CD14-positive monocyte (primary cell): ENCODE data around the gene SIGLEC7. TPM values are rescaled to one million over a fixed set of nuclear protein-coding genes. Genes with fewer than 3 reads are reported as not detected.

Experiments
- DNase-seq, 3 donors: peaks; one replicate each; pipeline ENCODE4 v3.0.0-alpha.2; 2011 to 2022
- H2AFZ ChIP-seq: 2 replicates; pipeline ENCODE4 v1.6.0; 2012; ENCODE audit warnings: mild to moderate bottlenecking, low read depth, low read length, inconsistent platforms; ENCODE audit not compliant: insufficient read depth, poor library complexity, severe bottlenecking
- H3K27ac ChIP-seq, 2 donors: 1 replicate in 1 of 2; 2 replicates in 1 of 2; pipeline ENCODE4 v1.5.1; 2012 to 2013; ENCODE audit warnings: low read length in 2 of 2, control low read depth in 1 of 2, inconsistent platforms in 1 of 2, low read depth in 1 of 2, mild to moderate bottlenecking in 1 of 2
- H3K27me3 ChIP-seq, 2 donors: one replicate each; pipeline versions ENCODE4 v1.6.0 to v1.6.1; 2011 to 2013; ENCODE audit warnings: low read length in 2 of 2; ENCODE audit not compliant: control insufficient read depth in 2 of 2, insufficient read depth in 2 of 2
- H3K36me3 ChIP-seq, 2 donors: replicated peaks in 1 of 2; 1 replicate in 1 of 2; 2 replicates in 1 of 2; pipeline versions ENCODE4 v1.5.1 to v1.6.1; 2012 to 2013; ENCODE audit warnings: low read length in 2 of 2, control low read depth in 1 of 2, inconsistent platforms in 1 of 2, mild to moderate bottlenecking in 1 of 2; ENCODE audit not compliant: insufficient read depth in 2 of 2, control insufficient read depth in 1 of 2
- H3K4me1 ChIP-seq, 2 donors: 1 replicate in 1 of 2; 2 replicates in 1 of 2; pipeline versions ENCODE4 v1.5.1 to v1.6.1; 2012 to 2013; ENCODE audit warnings: low read length in 2 of 2, control low read depth in 1 of 2, inconsistent platforms in 1 of 2, mild to moderate bottlenecking in 1 of 2, moderate library complexity in 1 of 2; ENCODE audit not compliant: insufficient read depth in 2 of 2, control insufficient read depth in 1 of 2
- H3K4me2 ChIP-seq: replicated peaks from 2 replicates; pipeline ENCODE3; 2012; ENCODE audit warnings: low read length, moderate library complexity, mild to moderate bottlenecking; ENCODE audit not compliant: poor library complexity, severe bottlenecking; ENCODE audit errors: extremely low read depth
- H3K4me3 ChIP-seq, 3 experiments: fragments of 200-600 bp in 1 of 3; sonication (generic) in 1 of 3; replicated peaks in 1 of 3; 1 replicate in 2 of 3; 2 replicates in 1 of 3; pipeline ENCODE4 v1.5.1; 2011 to 2013; ENCODE audit warnings: low read length in 3 of 3, mild to moderate bottlenecking in 3 of 3, control low read depth in 2 of 3, low read depth in 2 of 3, inconsistent platforms in 1 of 3, moderate library complexity in 1 of 3
- H3K79me2 ChIP-seq: 2 replicates; pipeline ENCODE4 v1.6.0; 2012; ENCODE audit warnings: mild to moderate bottlenecking, control low read depth, inconsistent platforms, low read length, moderate library complexity; ENCODE audit not compliant: insufficient read depth
- H3K9ac ChIP-seq: 2 replicates; pipeline ENCODE4 v1.6.0; 2017; ENCODE audit warnings: low read length, mild to moderate bottlenecking; ENCODE audit not compliant: insufficient read depth, poor library complexity, severe bottlenecking
- H3K9me3 ChIP-seq, 2 donors: replicated peaks in 1 of 2; 1 replicate in 1 of 2; 2 replicates in 1 of 2; pipeline versions ENCODE4 v1.5.1 to v1.6.1; 2012 to 2013; ENCODE audit warnings: low read length in 2 of 2, control low read depth in 1 of 2; ENCODE audit not compliant: control insufficient read depth in 1 of 2, insufficient read depth in 1 of 2
- H4K20me1 ChIP-seq: 2 replicates; pipeline ENCODE4 v1.6.0; 2012; ENCODE audit warnings: mild to moderate bottlenecking, low read length, control low read depth, moderate library complexity; ENCODE audit not compliant: insufficient read depth
- H3K27ac Mint-ChIP-seq, 7 donors: one replicate each; pipeline ENCODE4 v1.8.0; 2020; ENCODE audit warnings: mild to moderate bottlenecking in 7 of 7, mixed read lengths in 7 of 7, moderate library complexity in 6 of 7, inconsistent platforms in 2 of 7
- H3K27me3 Mint-ChIP-seq, 3 donors: one replicate each; pipeline ENCODE4 v1.8.0; 2021 to 2022; ENCODE audit warnings: low read depth in 3 of 3, mild to moderate bottlenecking in 3 of 3, mixed read lengths in 3 of 3, moderate library complexity in 3 of 3, inconsistent platforms in 1 of 3
- H3K36me3 Mint-ChIP-seq, 2 donors: one replicate each; pipeline ENCODE4 v1.8.0; 2020; ENCODE audit warnings: mixed read lengths in 2 of 2, inconsistent platforms in 1 of 2, mild to moderate bottlenecking in 1 of 2
- H3K4me1 Mint-ChIP-seq: one replicate; pipeline ENCODE4 v1.8.0; 2020; ENCODE audit warnings: mild to moderate bottlenecking, mixed read lengths
- H3K4me3 Mint-ChIP-seq, 2 donors: one replicate each; pipeline ENCODE4 v1.8.0; 2020; ENCODE audit warnings: mild to moderate bottlenecking in 2 of 2, mixed read lengths in 2 of 2, moderate library complexity in 1 of 2
- H3K9me3 Mint-ChIP-seq, 7 donors: one replicate each; pipeline ENCODE4 v1.8.0; 2020 to 2022; ENCODE audit warnings: mixed read lengths in 7 of 7, mild to moderate bottlenecking in 6 of 7, moderate library complexity in 6 of 7, inconsistent platforms in 2 of 7
- CTCF ChIP-seq: fragments of 200-600 bp; IDR thresholded peaks from one replicate; pipeline ENCODE4 v1.8.0; 2022; ENCODE audit warnings: antibody characterized with exemption, mild to moderate bottlenecking
- whole genome bisulfite sequencing: methylation state at CpG from one replicate; pipeline ENCODE4 v1.1.5; 2013; ENCODE audit warnings: missing lambda C conversion rate; ENCODE audit not compliant: insufficient coverage; 5-methylcytosine and 5-hydroxymethylcytosine counted together
- intact Hi-C, 2 donors: fragments of 100-400 bp; cut with micrococcal nuclease; formaldehyde crosslinking; loops; one replicate each; pipeline versions ENCODE4 v1.15.0 to v1.15.1; 2023
- polyA plus RNA-seq, 3 donors: library from polyadenylated mRNA; depleted of rRNA in 1 of 3; unstranded in 2 of 3; stranded (reverse) in 1 of 3; fragments of 300-500 nt in 2 of 3; fragments of >200 nt in 1 of 3; fragmentation: Illumina TruSeq in 2 of 3; gene quantifications; 1 replicate in 2 of 3; 2 replicates in 1 of 3; pipeline ENCODE4 v1.2.3, GENCODE V29; 2012 to 2021

Gene SIGLEC7
- polyA plus RNA-seq, 3 donors: 71.8 to 93.3 (median 82.0) TPM

- Histone ChIP-seq H3K79me2 (peaks cover 70% of the 10 kb centered on the region), H3K9ac (peak overlapping the region; percentile 57), H3K9me3 (no peaks in the 10 kb centered on the region), H3K27ac (peak overlapping the region; percentile 98 to 99), H3K4me3 (peak overlapping the region in 1 of 3 experiments; percentile 72), H4K20me1 (no peaks in the 10 kb centered on the region), H3K27me3 (no peaks in the 10 kb centered on the region), H2AFZ (no peak overlapping the region), H3K4me2 (peak overlapping the region; percentile 76), H3K36me3 (peaks cover 0 to 7% of the 10 kb centered on the region in 2 donors), H3K4me1 (peaks cover 97% of the 10 kb centered on the region in 2 donors)
- peaks cover 37 to 69% of the 10 kb centered on the region in 2 donors for H3K36me3 Mint-ChIP-seq
- 60% methylated on average over 5 of the region's 9 CpGs for WGBS
- H3K4me3 Mint-ChIP-seq: peak overlapping the region; percentile 60 to 86
- H3K27me3 Mint-ChIP-seq: no peaks in the 10 kb centered on the region
- H3K4me1 Mint-ChIP-seq: peaks cover 89% of the 10 kb centered on the region
- intact Hi-C loops: loop anchor here in 1 of 2 donors (1.0 to 2.0 kb wide), 2 partner anchors 10 to 15 kb away; no protein-coding TSS in a partner anchor
- no peaks in the 10 kb centered on the region for H3K9me3 Mint-ChIP-seq
- no peak for DNase-seq
- peak overlapping the region; percentile 98 to 100 (median 100) for H3K27ac Mint-ChIP-seq
- no peak for TF ChIP-seq CTCF
Measured at GRCh38 chr19:51137792-51138425, 4.2 kb upstream of the SIGLEC7 start.

GRCh38 chr19:51138549-51138979, 3.5 kb upstream of the SIGLEC7 start:
- Histone ChIP-seq H3K4me1 (peaks cover 99% of the 10 kb centered on the region in 2 donors), H3K9ac (peak overlapping the region; percentile 57), H2AFZ (no peak overlapping the region), H3K36me3 (peaks cover 0 to 7% of the 10 kb centered on the region in 2 donors), H3K9me3 (no peaks in the 10 kb centered on the region), H3K4me3 (peak overlapping the region in 2 of 3 experiments; percentile 7 to 72), H3K79me2 (peaks cover 70% of the 10 kb centered on the region), H3K4me2 (peak overlapping the region; percentile 76), H4K20me1 (no peaks in the 10 kb centered on the region), H3K27me3 (no peaks in the 10 kb centered on the region), H3K27ac (peak overlapping the region; percentile 98 to 99)
- intact Hi-C loops: no loop called here
- WGBS: 5% methylated on average over 3 of the region's 6 CpGs
- no peak for TF ChIP-seq CTCF
- H3K27ac Mint-ChIP-seq: peak overlapping the region; percentile 98 to 100 (median 100)
- H3K27me3 Mint-ChIP-seq: no peaks in the 10 kb centered on the region
- peaks cover 37 to 69% of the 10 kb centered on the region in 2 donors for H3K36me3 Mint-ChIP-seq
- peaks cover 95% of the 10 kb centered on the region for H3K4me1 Mint-ChIP-seq
- H3K9me3 Mint-ChIP-seq: no peaks in the 10 kb centered on the region
- peak overlapping the region; percentile 65 to 80 for H3K4me3 Mint-ChIP-seq
- DNase-seq: peak; percentile 85 to 95 (median 92)
